GM12872 (cell line): ENCODE measurements around the gene RAPGEF5.

Source experiments
- CTCF ChIP-seq: IDR thresholded peaks from 3 replicates; pipeline ENCODE4 v1.5.1; 2011; ENCODE audit warnings: low read depth, mild to moderate bottlenecking, low read length, moderate library complexity; ENCODE audit not compliant: insufficient read depth

Gene RAPGEF5

GRCh38 chr7:22189741-22190140 lies 167.2 kb downstream of the RAPGEF5 start:
- TF ChIP-seq CTCF = no peak

GRCh38 chr7:22189230-22189629 lies 167.7 kb downstream of the RAPGEF5 start:
- no peak for TF ChIP-seq CTCF

GRCh38 chr7:22187691-22188348 lies 169.1 kb downstream of the RAPGEF5 start:
- TF ChIP-seq CTCF = no peak

GRCh38 chr7:22185559-22185958 lies 171.4 kb downstream of the RAPGEF5 start:
- no peak for TF ChIP-seq CTCF

- TF ChIP-seq CTCF = no peak
Observed at GRCh38 chr7:22184549-22185199, 172.3 kb downstream of the RAPGEF5 start.

DNA sequence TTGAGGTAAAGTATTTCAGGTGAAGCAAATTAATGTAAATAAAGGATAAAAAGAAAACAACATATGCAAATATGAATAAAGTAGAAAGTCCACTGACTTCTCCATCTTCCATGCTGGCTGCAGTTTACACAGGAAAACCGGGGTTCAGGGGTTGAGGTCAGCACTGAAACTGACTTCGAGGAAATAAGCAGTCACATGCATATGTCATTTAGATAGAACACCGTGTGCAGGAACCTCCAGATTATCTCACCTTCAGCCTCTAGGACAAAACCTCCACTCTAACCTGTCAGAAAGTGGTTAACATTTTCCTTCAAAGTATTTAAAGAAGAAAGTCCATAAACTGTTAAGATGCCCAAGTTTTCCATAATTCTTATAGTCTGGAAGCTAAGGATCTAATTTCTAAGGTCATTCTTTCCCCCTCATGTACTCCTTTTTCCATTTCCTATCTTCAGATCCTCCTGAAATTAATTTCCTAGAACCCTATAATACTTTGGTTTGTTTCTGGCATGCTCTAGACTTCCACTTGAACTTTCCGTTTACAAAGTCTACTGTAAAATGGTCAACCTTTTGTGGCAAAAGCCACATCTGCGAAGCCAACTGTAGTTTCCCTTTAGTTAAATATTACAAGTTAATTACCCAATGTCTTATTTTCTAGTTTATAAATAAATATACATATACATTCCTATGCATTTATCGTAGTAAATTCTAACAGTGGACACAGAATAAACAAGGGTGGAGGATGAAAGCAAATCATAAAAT lies 173.3 kb downstream of the RAPGEF5 start:
- TF ChIP-seq CTCF = no peak

DNA sequence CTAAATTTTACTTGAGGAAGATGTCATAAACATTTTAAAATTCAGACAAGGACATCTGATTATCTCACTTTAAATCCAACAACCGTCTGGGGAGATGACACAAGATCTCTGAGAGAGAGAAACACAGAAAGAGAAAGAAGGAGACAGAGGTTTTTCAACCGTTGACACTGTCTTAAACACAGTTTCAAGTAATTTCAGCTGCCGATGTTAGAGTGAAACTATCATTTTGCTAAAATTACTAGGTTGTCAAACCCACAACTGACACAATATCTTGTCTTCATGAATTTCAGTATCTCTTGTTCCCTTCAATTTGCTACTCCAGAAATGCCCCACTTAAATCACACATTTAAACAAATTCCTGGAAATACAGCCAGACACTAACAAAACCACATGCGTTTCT lies 174.8 kb downstream of the RAPGEF5 start:
- no peak for TF ChIP-seq CTCF
